Panc1 (cell line): ENCODE results near the gene SEPTIN8. TPM values are rescaled to one million over a fixed set of nuclear protein-coding genes. Genes with fewer than 3 reads are reported as not detected.

Experiments
- ATAC-seq: fragments of 200-7000 bp; cut with Tn5 transposase; 2 replicates; pipeline ENCODE4 v1.9.1; 2020; ENCODE audit warnings: mild to moderate bottlenecking, moderate library complexity
- BruUV-seq: library from RNA; stranded (reverse); fragments of 400-500 nt; replicated peaks from 2 replicates; lab custom pipeline; 2021; lab: Mats Ljungman, UMichigan
- CTCF ChIA-PET: fragments of 300-600 bp; sonication (Branson Sonifier 250); formaldehyde crosslinking; loops from one replicate; lab custom pipeline; 2022; ENCODE audit warnings: antibody characterized with exemption; lab: Charles Lee
- POLR2A ChIA-PET: fragments of 300-600 bp; sonication (Branson Sonifier 250); formaldehyde crosslinking; loops from one replicate; lab custom pipeline; 2022; ENCODE audit warnings: antibody characterized with exemption; lab: Charles Lee
- DNase-seq: peaks from one replicate; pipeline ENCODE4 v3.0.0-alpha.2; 2010; ENCODE audit warnings: low read depth, low spot score
- H3K27ac ChIP-seq: 2 replicates; pipeline ENCODE4 v1.5.1; 2011; ENCODE audit warnings: mild to moderate bottlenecking, low read length, inconsistent platforms
- H3K27me3 ChIP-seq: fragments of 200-500 bp; sonication (Bioruptor generic); 2 replicates; pipeline ENCODE4 v1.6.0; 2014; ENCODE audit warnings: low read length, inconsistent platforms; ENCODE audit not compliant: control insufficient read depth, insufficient read depth
- H3K36me3 ChIP-seq: fragments of 200-500 bp; sonication (Bioruptor generic); 2 replicates; pipeline ENCODE4 v1.5.1; 2014; ENCODE audit warnings: inconsistent platforms, mild to moderate bottlenecking, low read length, moderate library complexity; ENCODE audit not compliant: control insufficient read depth, insufficient read depth
- H3K4me1 ChIP-seq: 2 replicates; pipeline ENCODE4 v1.5.1; 2011; ENCODE audit warnings: inconsistent platforms, mild to moderate bottlenecking, low read length, moderate library complexity; ENCODE audit not compliant: control insufficient read depth, insufficient read depth
- H3K4me3 ChIP-seq, 2 experiments: 2 replicates each; pipeline ENCODE4 v1.5.1; 2011 to 2012; ENCODE audit warnings: low read depth in 2 of 2, low read length in 2 of 2, mild to moderate bottlenecking in 2 of 2, inconsistent platforms in 1 of 2, moderate library complexity in 1 of 2
- H3K9me3 ChIP-seq: fragments of 200-500 bp; sonication (Bioruptor generic); 2 replicates; pipeline ENCODE4 v1.5.1; 2014; ENCODE audit warnings: low read depth, mild to moderate bottlenecking, inconsistent platforms, low read length, moderate library complexity; ENCODE audit not compliant: control insufficient read depth, insufficient read depth
- CTCF ChIP-seq: fragments of 450-650 bp; IDR thresholded peaks from 2 replicates; pipeline ENCODE4 v1.5.1; 2017; ENCODE audit warnings: mild to moderate bottlenecking
- POLR2AphosphoS5 ChIP-seq: IDR thresholded peaks from 2 replicates; pipeline ENCODE4 v1.6.1; 2012; ENCODE audit warnings: mild to moderate bottlenecking, low read depth, low read length, moderate library complexity
- REST ChIP-seq, 2 experiments: IDR thresholded peaks; 2 replicates each; pipeline ENCODE4 v1.6.1; 2011 to 2012; ENCODE audit warnings: low read depth in 2 of 2, control low read depth in 1 of 2, low read length in 1 of 2, mild to moderate bottlenecking in 1 of 2, moderate library complexity in 1 of 2; ENCODE audit not compliant: insufficient read depth in 1 of 2
- SIN3A ChIP-seq: IDR thresholded peaks from 2 replicates; pipeline ENCODE4 v1.6.1; 2012; ENCODE audit warnings: low read depth, mild to moderate bottlenecking, low read length, moderate library complexity, borderline replicate concordance; ENCODE audit not compliant: insufficient read depth
- TCF7L2 ChIP-seq: IDR thresholded peaks from 2 replicates; pipeline ENCODE4 v1.6.1; 2011; ENCODE audit warnings: mild to moderate bottlenecking, low read depth, low read length, inconsistent platforms
- in situ Hi-C: cut with HindIII; loops from 2 replicates; pipeline ENCODE4 v1.10.0; 2016; ENCODE audit warnings: low sequenced_read_pairs, low pct_unique_long_range_greater_than_20kb
- intact Hi-C: fragments of 100-400 bp; cut with micrococcal nuclease; formaldehyde crosslinking; loops from one replicate; pipeline ENCODE4 v1.10.0; 2022; ENCODE audit not compliant: unreplicated experiment
- total RNA-seq: library from RNA; stranded (reverse); gene quantifications from one replicate; pipeline ENCODE4 v1.2.1, GENCODE V29; 2021; ENCODE audit not compliant: unreplicated experiment

The SEPTIN8 gene
- total RNA-seq, 1 experiment from 2014 or later, result 22.8 TPM

- ATAC-seq (no peak), DNase-seq (no peak)
- no peaks in the 10 kb centered on the region for H3K9me3 ChIP-seq
- intact Hi-C loops (no loop called here), in situ Hi-C loops (no loop called here)
- ChIA-PET CTCF (no interaction called here), POLR2A (interaction anchor here (0.6 kb wide), 1 partner anchor 121 kb away, joined by 6 read pairs; no protein-coding TSS in a partner anchor)
- no peak for TF ChIP-seq REST (IDR thresholded peaks at IDR 0.05; ENCODE audit: insufficient read depth in 1 of 2, low read depth in 2 of 2, low read length in 1 of 2)
- no peak for TF ChIP-seq SIN3A
- TF ChIP-seq TCF7L2, result no peak
- TF ChIP-seq CTCF, result no peak
- no peak for TF ChIP-seq POLR2AphosphoS5
- H3K27me3 ChIP-seq, result no peaks in the 10 kb centered on the region; the same call in 1 of the 2 replicates
- H3K4me1 ChIP-seq, result no peaks in the 10 kb centered on the region
- BruUV-seq, result no TSS peak
- no peak overlapping the region for H3K4me3 ChIP-seq
- no peaks in the 10 kb centered on the region for H3K36me3 ChIP-seq
- no peak overlapping the region for H3K27ac ChIP-seq
These were observed 14.0 kb upstream of the SEPTIN8 start for GRCh38 chr5:132791026-132791425.

- no TSS peak for BruUV-seq
These were observed 13.3 kb upstream of the SEPTIN8 start for GRCh38 chr5:132790201-132790865.

More at GRCh38 chr5:132790201-132790865, 13.3 kb upstream of the SEPTIN8 start:
- Histone ChIP-seq H3K4me3 (no peak overlapping the region), H3K9me3 (no peaks in the 10 kb centered on the region), H3K4me1 (no peaks in the 10 kb centered on the region), H3K27ac (no peak overlapping the region), H3K36me3 (no peaks in the 10 kb centered on the region), H3K27me3 (no peaks in the 10 kb centered on the region; the same call in 1 of the 2 replicates)
- ChIA-PET POLR2A (interaction anchor here (0.6 kb wide), 1 partner anchor 121 kb away, joined by 6 read pairs; no protein-coding TSS in a partner anchor), CTCF (no interaction called here)
- intact Hi-C loops, result no loop called here
- no peak for DNase-seq
- ATAC-seq, result no peak
- in situ Hi-C loops, result no loop called here
- TF ChIP-seq TCF7L2 (no peak), SIN3A (no peak), REST (IDR thresholded peaks at IDR 0.05; ENCODE audit: insufficient read depth in 1 of 2, low read depth in 2 of 2, low read length in 1 of 2) (no peak), CTCF (no peak), POLR2AphosphoS5 (no peak)
